H9 (cell line): Measurements from ENCODE around the gene HSD17B3. TPM values are rescaled to one million over a fixed set of nuclear protein-coding genes. Genes with fewer than 3 reads are reported as not detected.

Experiments
- DNase-seq: peaks from one replicate; pipeline ENCODE4 v3.0.0-alpha.2; 2017
- H2AFZ ChIP-seq: one replicate; pipeline ENCODE4 v1.6.1; 2013; ENCODE audit warnings: mild to moderate bottlenecking, low read length, control low read depth, moderate library complexity
- H2AK5ac ChIP-seq: 2 replicates; pipeline ENCODE4 v1.6.1; 2013; ENCODE audit warnings: low read length, control low read depth, mixed read lengths; ENCODE audit not compliant: insufficient read length
- H2BK120ac ChIP-seq: one replicate; pipeline ENCODE4 v1.6.1; 2013; ENCODE audit warnings: low read depth, mild to moderate bottlenecking, low read length, control low read depth, inconsistent platforms; ENCODE audit not compliant: poor library complexity, severe bottlenecking
- H2BK12ac ChIP-seq: 2 replicates; pipeline ENCODE4 v1.6.1; 2013; ENCODE audit warnings: low read length, control low read depth, mixed read lengths, low read depth; ENCODE audit not compliant: insufficient read length
- H2BK15ac ChIP-seq: 2 replicates; pipeline ENCODE4 v1.6.1; 2013; ENCODE audit warnings: low read depth, low read length, control low read depth
- H2BK20ac ChIP-seq: one replicate; pipeline ENCODE4 v1.6.1; 2013; ENCODE audit warnings: low read depth, mild to moderate bottlenecking, low read length, control low read depth, inconsistent platforms; ENCODE audit not compliant: poor library complexity, severe bottlenecking
- H2BK5ac ChIP-seq: 2 replicates; pipeline ENCODE4 v1.6.1; 2013; ENCODE audit warnings: low read length, control low read depth, mixed read lengths; ENCODE audit not compliant: insufficient read length
- H3K14ac ChIP-seq: 2 replicates; pipeline ENCODE4 v1.6.1; 2013; ENCODE audit warnings: low read length, control low read depth; ENCODE audit not compliant: insufficient read depth
- H3K18ac ChIP-seq: 2 replicates; pipeline ENCODE4 v1.6.1; 2013; ENCODE audit warnings: low read depth, mild to moderate bottlenecking, mixed read lengths, low read length, control low read depth; ENCODE audit not compliant: insufficient read length
- H3K23ac ChIP-seq: 2 replicates; pipeline ENCODE4 v1.6.1; 2013; ENCODE audit warnings: low read length, control low read depth, mixed read lengths, low read depth; ENCODE audit not compliant: insufficient read length
- H3K23me2 ChIP-seq: 2 replicates; pipeline ENCODE4 v1.6.1; 2013; ENCODE audit warnings: low read depth, mild to moderate bottlenecking, mixed read lengths, low read length, control low read depth; ENCODE audit not compliant: insufficient read length, poor library complexity, severe bottlenecking
- H3K27ac ChIP-seq: 2 replicates; pipeline ENCODE4 v1.5.1; 2013; ENCODE audit warnings: low read length, control low read depth, mixed read lengths, low read depth; ENCODE audit not compliant: insufficient read length
- H3K27me3 ChIP-seq: 2 replicates; pipeline ENCODE4 v1.6.1; 2013; ENCODE audit warnings: low read length, control low read depth, inconsistent platforms; ENCODE audit not compliant: insufficient read depth
- H3K4ac ChIP-seq: 2 replicates; pipeline ENCODE4 v1.6.1; 2013; ENCODE audit warnings: low read depth, mild to moderate bottlenecking, control low read depth, inconsistent platforms, low read length, moderate library complexity
- H3K4me1 ChIP-seq: 2 replicates; pipeline ENCODE4 v1.6.1; 2013; ENCODE audit warnings: low read length, control low read depth, inconsistent platforms; ENCODE audit not compliant: insufficient read depth
- H3K4me2 ChIP-seq: 2 replicates; pipeline ENCODE4 v1.6.1; 2013; ENCODE audit warnings: low read length, control low read depth, mixed read lengths; ENCODE audit not compliant: insufficient read length, insufficient read depth
- H3K56ac ChIP-seq: 2 replicates; pipeline ENCODE4 v1.6.1; 2013; ENCODE audit warnings: low read depth, mild to moderate bottlenecking, mixed read lengths, low read length, control low read depth; ENCODE audit not compliant: insufficient read length
- H3K79me1 ChIP-seq: 2 replicates; pipeline ENCODE4 v1.6.1; 2013; ENCODE audit warnings: low read depth, mild to moderate bottlenecking, moderate library complexity, low read length, control low read depth, inconsistent platforms; ENCODE audit not compliant: insufficient read depth, poor library complexity, severe bottlenecking
- H3K79me2 ChIP-seq: 2 replicates; pipeline ENCODE4 v1.6.1; 2013; ENCODE audit warnings: low read length, control low read depth, inconsistent platforms; ENCODE audit not compliant: insufficient read depth
- H3K9ac ChIP-seq: 2 replicates; pipeline ENCODE4 v1.6.1; 2013; ENCODE audit warnings: low read length, control low read depth, mixed read lengths; ENCODE audit not compliant: insufficient read length; ENCODE audit errors: extremely low read depth
- H3K9me3 ChIP-seq: one replicate; pipeline ENCODE4 v1.6.1; 2013; ENCODE audit warnings: low read depth, low read length, inconsistent platforms; ENCODE audit not compliant: control insufficient read depth
- H3T11ph ChIP-seq: one replicate; pipeline ENCODE4 v1.6.1; 2013; ENCODE audit warnings: mild to moderate bottlenecking, low read length, control low read depth, inconsistent platforms
- H4K20me1 ChIP-seq: one replicate; pipeline ENCODE4 v1.6.1; 2013; ENCODE audit not compliant: control insufficient read depth, insufficient read length, insufficient read depth
- H4K5ac ChIP-seq: 2 replicates; pipeline ENCODE4 v1.6.1; 2013; ENCODE audit warnings: low read depth, mild to moderate bottlenecking, mixed read lengths, low read length, control low read depth; ENCODE audit not compliant: insufficient read length
- H4K8ac ChIP-seq: replicated peaks from 2 replicates; pipeline ENCODE4 v1.6.1; 2013; ENCODE audit warnings: low read length, control low read depth, mixed read lengths, low read depth; ENCODE audit not compliant: insufficient read length
- H4K91ac ChIP-seq: 2 replicates; pipeline ENCODE4 v1.6.1; 2013; ENCODE audit warnings: low read depth, mild to moderate bottlenecking, moderate library complexity, mixed read lengths, low read length, control low read depth; ENCODE audit not compliant: insufficient read length
- H3K27ac Mint-ChIP-seq, 3 experiments: 2 replicates in 2 of 3; 3 replicates in 1 of 3; pipeline ENCODE4 v1.8.0; 2020 to 2021; ENCODE audit warnings: mixed read lengths in 3 of 3, mild to moderate bottlenecking in 1 of 3, moderate library complexity in 1 of 3
- H3K27me3 Mint-ChIP-seq: 2 replicates; pipeline ENCODE4 v1.8.0; 2021; ENCODE audit warnings: low read depth, mild to moderate bottlenecking, moderate library complexity, mixed read lengths
- H3K36me3 Mint-ChIP-seq, 3 experiments: 2 replicates in 2 of 3; 3 replicates in 1 of 3; pipeline ENCODE4 v1.8.0; 2020 to 2021; ENCODE audit warnings: low read depth in 3 of 3, mixed read lengths in 3 of 3; ENCODE audit not compliant: insufficient read depth in 1 of 3
- H3K4me1 Mint-ChIP-seq, 2 experiments: 2 replicates each; pipeline ENCODE4 v1.8.0; 2020; ENCODE audit warnings: mixed read lengths in 2 of 2
- H3K4me3 Mint-ChIP-seq, 2 experiments: 2 replicates in 1 of 2; 3 replicates in 1 of 2; pipeline ENCODE4 v1.8.0; 2020 to 2021; ENCODE audit warnings: mild to moderate bottlenecking in 2 of 2, mixed read lengths in 2 of 2, moderate library complexity in 1 of 2
- H3K9me3 Mint-ChIP-seq, 2 experiments: 2 replicates in 1 of 2; 3 replicates in 1 of 2; pipeline ENCODE4 v1.8.0; 2020; ENCODE audit warnings: mild to moderate bottlenecking in 2 of 2, mixed read lengths in 2 of 2, moderate library complexity in 1 of 2
- CTCF ChIP-seq: fragments of 200-600 bp; sonication (generic); conservative IDR thresholded peaks from 3 replicates; pipeline ENCODE4 v1.8.0; 2021; ENCODE audit warnings: antibody characterized with exemption, mild to moderate bottlenecking
- WGBS: extraction: QIAGEN DNeasy Blood & Tissue Kit; methylation state at CpG from one replicate; pipeline ENCODE4 v1.1.7; 2013; ENCODE audit warnings: missing lambda C conversion rate, low lambda C conversion rate, mixed read lengths; ENCODE audit not compliant: insufficient read length; ENCODE audit errors: extremely low coverage; 5-methylcytosine and 5-hydroxymethylcytosine counted together
- total RNA-seq: library from RNA; stranded (reverse); gene quantifications from 2 replicates; pipeline ENCODE4 v1.2.1, GENCODE V29; 2021

HSD17B3 gene
- total RNA-seq, 1 experiment from 2014 or later: not detected

- no peak overlapping the region for H3T11ph ChIP-seq
- no peak overlapping the region for H3K23ac ChIP-seq
- peaks cover 12% of the 10 kb centered on the region in 2 experiments for H3K4me1 Mint-ChIP-seq
- no peak overlapping the region for H4K8ac ChIP-seq
- no peak overlapping the region for H2AK5ac ChIP-seq
- no peaks in the 10 kb centered on the region for H3K23me2 ChIP-seq
- peaks cover 5% of the 10 kb centered on the region for H3K27me3 Mint-ChIP-seq
- H3K56ac ChIP-seq: no peak overlapping the region
- no CpG with 5 or more reads among the region's 2 CpGs for WGBS
- H3K18ac ChIP-seq: no peak overlapping the region
- H3K4ac ChIP-seq: no peak overlapping the region
- H3K79me1 ChIP-seq: no peaks in the 10 kb centered on the region
- H4K5ac ChIP-seq: no peak overlapping the region
- H4K91ac ChIP-seq: no peak overlapping the region
- no peak overlapping the region for H3K27ac Mint-ChIP-seq
- peaks cover 42 to 44% of the 10 kb centered on the region in 2 experiments for H3K9me3 Mint-ChIP-seq
- H3K4me2 ChIP-seq: no peak overlapping the region
- no peak overlapping the region for H3K4me3 Mint-ChIP-seq
- no peaks in the 10 kb centered on the region for H3K79me2 ChIP-seq
- no peak overlapping the region for H2BK20ac ChIP-seq
- no peak overlapping the region for H2AFZ ChIP-seq
- H2BK5ac ChIP-seq: no peak overlapping the region
- H3K9ac ChIP-seq: no peak overlapping the region
- no peaks in the 10 kb centered on the region for H4K20me1 ChIP-seq
- TF ChIP-seq CTCF: no peak
- DNase-seq: no peak
- H2BK12ac ChIP-seq: no peak overlapping the region
- no peaks in the 10 kb centered on the region for H3K27me3 ChIP-seq
- H2BK120ac ChIP-seq: no peak overlapping the region
- H3K36me3 Mint-ChIP-seq: peaks cover 22 to 32% (median 23%) of the 10 kb centered on the region in 3 experiments
- no peak overlapping the region for H3K14ac ChIP-seq
- H3K9me3 ChIP-seq: no peaks in the 10 kb centered on the region
- H3K4me1 ChIP-seq: no peaks in the 10 kb centered on the region; the same call in 1 of the 2 replicates
- H3K27ac ChIP-seq: no peak overlapping the region
- no peak overlapping the region for H2BK15ac ChIP-seq
Measured at GRCh38 chr9:96274939-96275338, 27.0 kb downstream of the HSD17B3 start.
